SK-N-SH treated with all-trans-retinoic acid at 6 μM for 48 hours (cell line): Measurements from ENCODE around the gene AVL9.

Experiments
- ATAC-seq: fragments of 200-7000 bp; cut with Tn5 transposase; 3 replicates; pipeline ENCODE4 v1.9.1; 2020; ENCODE audit warnings: mild to moderate bottlenecking, moderate library complexity
- ARNTL ChIP-seq: fragments of 450-650 bp; formaldehyde crosslinking; IDR thresholded peaks from 2 replicates; pipeline ENCODE4 v1.5.0; 2020; ENCODE audit warnings: low read depth, mild to moderate bottlenecking, moderate library complexity, borderline replicate concordance
- BACH2 ChIP-seq: fragments of 250-450 bp; sonication (Bioruptor Pico); IDR thresholded peaks from 2 replicates; pipeline ENCODE4 v1.9.0; 2021; ENCODE audit warnings: mild to moderate bottlenecking, borderline replicate concordance
- CSDC2 ChIP-seq: fragments of 250-450 bp; sonication (Bioruptor Pico); IDR thresholded peaks from 2 replicates; pipeline ENCODE4 v1.5.0; 2020; ENCODE audit warnings: mild to moderate bottlenecking, moderate library complexity
- CSRNP3 ChIP-seq: fragments of 250-450 bp; sonication (Bioruptor Pico); IDR thresholded peaks from 2 replicates; pipeline ENCODE4 v1.5.1; 2021; ENCODE audit warnings: mild to moderate bottlenecking, moderate library complexity
- ESRRG ChIP-seq: fragments of 250-450 bp; sonication (Bioruptor Pico); IDR thresholded peaks from 2 replicates; pipeline ENCODE4 v1.6.1; 2021; ENCODE audit warnings: mild to moderate bottlenecking
- GLIS3 ChIP-seq: fragments of 250-450 bp; sonication (Bioruptor Pico); IDR thresholded peaks from 2 replicates; pipeline ENCODE4 v1.5.0; 2020; ENCODE audit warnings: mild to moderate bottlenecking, moderate library complexity
- ISL1 ChIP-seq: fragments of 250-450 bp; sonication (Bioruptor Pico); IDR thresholded peaks from 2 replicates; pipeline ENCODE4 v2.1.2; 2022; ENCODE audit warnings: mild to moderate bottlenecking, moderate library complexity
- OSR1 ChIP-seq: fragments of 250-450 bp; sonication (Bioruptor Pico); IDR thresholded peaks from 2 replicates; pipeline ENCODE4 v1.8.0; 2022; ENCODE audit warnings: moderate library complexity, mild to moderate bottlenecking, inconsistent platforms
- PATZ1 ChIP-seq: fragments of 250-450 bp; sonication (Bioruptor Pico); IDR thresholded peaks from 2 replicates; pipeline ENCODE4 v1.8.0; 2020; ENCODE audit warnings: mild to moderate bottlenecking, moderate library complexity, borderline replicate concordance
- POU6F1 ChIP-seq: fragments of 250-450 bp; sonication (Bioruptor Pico); IDR thresholded peaks from 2 replicates; pipeline ENCODE4 v1.8.0; 2021; ENCODE audit warnings: low read depth, mild to moderate bottlenecking, moderate library complexity, borderline replicate concordance
- PPARA ChIP-seq: fragments of 250-450 bp; sonication (Bioruptor Pico); IDR thresholded peaks from 2 replicates; pipeline ENCODE4 v1.5.0; 2020; ENCODE audit warnings: mild to moderate bottlenecking, borderline replicate concordance
- RARB ChIP-seq: fragments of 250-450 bp; sonication (Bioruptor Pico); IDR thresholded peaks from 2 replicates; pipeline ENCODE4 v1.8.0; 2021; ENCODE audit warnings: mild to moderate bottlenecking, moderate library complexity
- SNAI2 ChIP-seq: fragments of 250-450 bp; sonication (Bioruptor Pico); IDR thresholded peaks from 2 replicates; pipeline ENCODE4 v1.5.0; 2020; ENCODE audit warnings: mild to moderate bottlenecking, moderate library complexity
- TCF4 ChIP-seq: fragments of 250-450 bp; sonication (Bioruptor Pico); IDR thresholded peaks from 2 replicates; pipeline ENCODE4 v1.8.0; 2021; ENCODE audit warnings: mild to moderate bottlenecking, moderate library complexity, borderline replicate concordance
- TOX ChIP-seq: fragments of 250-450 bp; sonication (Bioruptor Pico); IDR thresholded peaks from 2 replicates; pipeline ENCODE4 v1.8.0; 2021; ENCODE audit warnings: mild to moderate bottlenecking, moderate library complexity, borderline replicate concordance
- TSHZ2 ChIP-seq: fragments of 250-450 bp; sonication (Bioruptor Pico); IDR thresholded peaks from 2 replicates; pipeline ENCODE4 v1.5.0; 2020; ENCODE audit warnings: mild to moderate bottlenecking, moderate library complexity
- ZC3H10 ChIP-seq: fragments of 250-450 bp; sonication (Bioruptor Pico); IDR thresholded peaks from 2 replicates; pipeline ENCODE4 v1.5.1; 2021; ENCODE audit warnings: mild to moderate bottlenecking, moderate library complexity
- ZFP3 ChIP-seq: fragments of 250-450 bp; sonication (Bioruptor Pico); IDR thresholded peaks from 2 replicates; pipeline ENCODE4 v1.5.0; 2020; ENCODE audit warnings: mild to moderate bottlenecking, moderate library complexity
- ZNF565 ChIP-seq: fragments of 450-650 bp; formaldehyde crosslinking; conservative IDR thresholded peaks from 2 replicates; pipeline ENCODE4 v1.5.0; 2020; ENCODE audit warnings: low read depth, mild to moderate bottlenecking, moderate library complexity
- ZNF70 ChIP-seq: fragments of 450-650 bp; formaldehyde crosslinking; IDR thresholded peaks from 2 replicates; pipeline ENCODE4 v1.5.0; 2020; ENCODE audit warnings: mild to moderate bottlenecking, moderate library complexity
- ZNF8 ChIP-seq: fragments of 450-650 bp; formaldehyde crosslinking; IDR thresholded peaks from 2 replicates; pipeline ENCODE4 v1.5.0; 2020; ENCODE audit warnings: mild to moderate bottlenecking, moderate library complexity

The AVL9 gene

GRCh38 chr7:32532086-32532485, 36.8 kb downstream of the AVL9 start:
- TF ChIP-seq ZNF70 (CRISPR knock-in tag) (no peak), PATZ1 (CRISPR knock-in tag) (no peak), ARNTL (CRISPR knock-in tag) (no peak), BACH2 (CRISPR knock-in tag) (no peak)
- ATAC-seq: no peak

- ATAC-seq: no peak
- no peak for TF ChIP-seq ZNF70 (CRISPR knock-in tag)
- TF ChIP-seq ARNTL (CRISPR knock-in tag): no peak
- no peak for TF ChIP-seq POU6F1 (CRISPR knock-in tag)
- no peak for TF ChIP-seq ZNF8 (CRISPR knock-in tag)
- TF ChIP-seq ZNF565 (CRISPR knock-in tag): no peak
- no peak for TF ChIP-seq CSRNP3 (CRISPR knock-in tag)
- TF ChIP-seq ISL1 (CRISPR knock-in tag): no peak
- TF ChIP-seq ESRRG (CRISPR knock-in tag): no peak
- TF ChIP-seq CSDC2 (CRISPR knock-in tag): no peak
- no peak for TF ChIP-seq TCF4 (CRISPR knock-in tag)
- TF ChIP-seq RARB (CRISPR knock-in tag): no peak
- TF ChIP-seq PATZ1 (CRISPR knock-in tag): no peak
- TF ChIP-seq TSHZ2 (CRISPR knock-in tag): no peak
- TF ChIP-seq ZFP3 (CRISPR knock-in tag): no peak
- TF ChIP-seq, all 23 proteins: peak for 0
Observed at GRCh38 chr7:32532716-32533115, 37.4 kb downstream of the AVL9 start.

GRCh38 chr7:32533276-32534029, 38.2 kb downstream of the AVL9 start:
- no peak for ATAC-seq
- no peak for TF ChIP-seq ZNF8 (CRISPR knock-in tag)
- TF ChIP-seq SNAI2 (CRISPR knock-in tag): no peak
- no peak for TF ChIP-seq BACH2 (CRISPR knock-in tag)
- no peak for TF ChIP-seq CSDC2 (CRISPR knock-in tag)
- no peak for TF ChIP-seq ZC3H10
- TF ChIP-seq PPARA: no peak
- TF ChIP-seq CSRNP3 (CRISPR knock-in tag): no peak
- no peak for TF ChIP-seq GLIS3 (CRISPR knock-in tag)
- TF ChIP-seq ZNF565 (CRISPR knock-in tag): no peak
- no peak for TF ChIP-seq POU6F1 (CRISPR knock-in tag)
- TF ChIP-seq RARB (CRISPR knock-in tag): no peak
- no peak for TF ChIP-seq ARNTL (CRISPR knock-in tag)
- TF ChIP-seq OSR1 (CRISPR knock-in tag): no peak
- TF ChIP-seq TOX (CRISPR knock-in tag): no peak
- TF ChIP-seq ZFP3 (CRISPR knock-in tag): no peak
- no peak for TF ChIP-seq ESRRG (CRISPR knock-in tag)
